Fibroblast of the aortic adventitia (primary cell): Measurements from ENCODE around the gene ELOVL6. TPM values are rescaled to one million over a fixed set of nuclear protein-coding genes. Genes with fewer than 3 reads are reported as not detected.

Source experiments
- DNase-seq: peaks from one replicate; pipeline ENCODE4 v3.0.0-alpha.2; 2010; ENCODE audit warnings: low read depth
- H3K4me3 ChIP-seq: 2 replicates; pipeline ENCODE4 v1.5.1; 2011; ENCODE audit warnings: low read depth, mild to moderate bottlenecking, control low read depth, low read length, moderate library complexity
- total RNA-seq: library from RNA; depleted of rRNA; stranded (reverse); fragments of >200 nt; gene quantifications from 2 replicates; pipeline ENCODE4 v1.2.3, GENCODE V29; 2012; ENCODE audit warnings: low replicate concordance
- TF ChIP-seq, protein P1 (sequence below): IDR thresholded peaks from 2 replicates; pipeline ENCODE4 v1.5.1; 2011; ENCODE audit warnings: mild to moderate bottlenecking, low read length, control low read depth, inconsistent platforms; ENCODE audit not compliant: insufficient read depth

Gene ELOVL6
- total RNA-seq, 1 donor: 23.0 TPM

- TF ChIP-seq, protein P1, sequence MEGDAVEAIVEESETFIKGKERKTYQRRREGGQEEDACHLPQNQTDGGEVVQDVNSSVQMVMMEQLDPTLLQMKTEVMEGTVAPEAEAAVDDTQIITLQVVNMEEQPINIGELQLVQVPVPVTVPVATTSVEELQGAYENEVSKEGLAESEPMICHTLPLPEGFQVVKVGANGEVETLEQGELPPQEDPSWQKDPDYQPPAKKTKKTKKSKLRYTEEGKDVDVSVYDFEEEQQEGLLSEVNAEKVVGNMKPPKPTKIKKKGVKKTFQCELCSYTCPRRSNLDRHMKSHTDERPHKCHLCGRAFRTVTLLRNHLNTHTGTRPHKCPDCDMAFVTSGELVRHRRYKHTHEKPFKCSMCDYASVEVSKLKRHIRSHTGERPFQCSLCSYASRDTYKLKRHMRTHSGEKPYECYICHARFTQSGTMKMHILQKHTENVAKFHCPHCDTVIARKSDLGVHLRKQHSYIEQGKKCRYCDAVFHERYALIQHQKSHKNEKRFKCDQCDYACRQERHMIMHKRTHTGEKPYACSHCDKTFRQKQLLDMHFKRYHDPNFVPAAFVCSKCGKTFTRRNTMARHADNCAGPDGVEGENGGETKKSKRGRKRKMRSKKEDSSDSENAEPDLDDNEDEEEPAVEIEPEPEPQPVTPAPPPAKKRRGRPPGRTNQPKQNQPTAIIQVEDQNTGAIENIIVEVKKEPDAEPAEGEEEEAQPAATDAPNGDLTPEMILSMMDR: no peak
- DNase-seq: no peak
- H3K4me3 ChIP-seq: no peak overlapping the region
Observed at GRCh38 chr4:110154582-110154981, 43.8 kb downstream of the ELOVL6 start.

DNA sequence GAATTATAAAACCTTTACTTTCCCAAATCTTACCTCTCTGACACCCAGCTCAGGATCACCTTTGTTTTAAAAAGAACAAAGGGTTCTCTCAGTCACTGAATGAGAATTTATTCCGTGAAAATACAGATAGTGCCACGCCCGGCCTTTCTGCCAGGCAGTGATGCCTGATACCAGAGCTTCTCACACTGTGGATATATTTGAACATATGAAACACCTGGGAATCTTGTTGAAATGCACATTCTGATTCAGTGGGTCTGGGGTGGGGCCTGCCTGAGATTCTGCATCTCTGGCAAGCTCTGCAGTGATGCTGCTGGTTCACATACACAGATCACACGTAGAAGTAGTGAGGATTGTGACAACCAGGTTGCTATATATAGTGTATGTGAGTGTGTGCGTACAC is 46.0 kb downstream of the ELOVL6 start:
- H3K4me3 ChIP-seq: no peak overlapping the region
- TF ChIP-seq, protein P1: no peak
- no peak for DNase-seq

GRCh38 chr4:110149089-110149488 is 49.3 kb downstream of the ELOVL6 start:
- H3K4me3 ChIP-seq: no peak overlapping the region
- DNase-seq: no peak
- TF ChIP-seq, protein P1: no peak

- TF ChIP-seq, protein P1: no peak
- no peak for DNase-seq
- H3K4me3 ChIP-seq: no peak overlapping the region
Observed at GRCh38 chr4:110142461-110142860, 56.0 kb downstream of the ELOVL6 start.

GRCh38 chr4:110139815-110140214 is 58.6 kb downstream of the ELOVL6 start:
- DNase-seq: no peak
- TF ChIP-seq, protein P1: no peak
- no peak overlapping the region for H3K4me3 ChIP-seq

GRCh38 chr4:110139111-110139510 is 59.3 kb downstream of the ELOVL6 start:
- no peak for DNase-seq
- no peak overlapping the region for H3K4me3 ChIP-seq
- TF ChIP-seq, protein P1: no peak

DNA sequence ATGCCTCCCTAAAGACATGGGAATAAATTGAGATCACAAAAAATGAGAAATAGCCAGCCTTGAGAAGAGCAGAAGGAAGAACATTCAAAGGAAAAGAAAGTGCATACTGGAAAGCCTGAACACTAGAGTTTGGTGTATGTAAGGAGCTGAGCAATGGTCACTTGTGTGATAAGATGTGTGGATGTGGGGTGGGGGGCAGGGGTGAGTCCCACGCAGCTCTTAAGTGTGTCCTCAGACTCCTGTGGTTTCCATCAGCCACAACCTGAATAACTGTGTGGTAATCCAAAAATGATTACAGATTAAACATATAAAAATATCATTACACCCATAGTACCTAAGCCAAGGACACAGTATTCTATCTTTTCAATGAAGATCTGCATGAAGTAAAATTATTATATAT is 59.9 kb downstream of the ELOVL6 start:
- no peak for DNase-seq
- TF ChIP-seq, protein P1: no peak
- H3K4me3 ChIP-seq: no peak overlapping the region
